GM18520 (cell line): ENCODE measurements around the gene C4orf54.

Source experiments
- ATAC-seq: cut with Tn5 transposase; IDR thresholded peaks from one replicate; pipeline ENCODE4 v1.9.1; 2021; ENCODE audit not compliant: unreplicated experiment

C4orf54 gene

GRCh38 chr4:99625369-99625768 lies 32.3 kb downstream of the C4orf54 start:
- ATAC-seq, result no peak

- no peak for ATAC-seq
Measured at GRCh38 chr4:99624141-99624719, 33.4 kb downstream of the C4orf54 start.

- ATAC-seq, result no peak
Measured at GRCh38 chr4:99622341-99622740, 35.3 kb downstream of the C4orf54 start.

- no peak for ATAC-seq
Measured at GRCh38 chr4:99617374-99617773, 40.3 kb downstream of the C4orf54 start.

- ATAC-seq, result no peak
Measured at GRCh38 chr4:99615170-99615820, 42.3 kb downstream of the C4orf54 start.

- no peak for ATAC-seq
Measured at GRCh38 chr4:99614491-99614890, 43.1 kb downstream of the C4orf54 start.

GRCh38 chr4:99612704-99613103 lies 44.9 kb downstream of the C4orf54 start:
- no peak for ATAC-seq

- ATAC-seq, result no peak
Measured at GRCh38 chr4:99612281-99612680, 45.3 kb downstream of the C4orf54 start.

GRCh38 chr4:99610605-99611175 lies 46.9 kb downstream of the C4orf54 start:
- no peak for ATAC-seq

- ATAC-seq, result no peak
Measured at GRCh38 chr4:99608417-99608816, 49.2 kb downstream of the C4orf54 start.
